ENCODE measurements around the gene PIEZO2. TPM values are rescaled to one million over a fixed set of nuclear protein-coding genes. Genes with fewer than 3 reads are reported as not detected.

PIEZO2 gene
- total RNA-seq, 3 donors from 2014 or later (not counting 1 experiment from before 2014, with no cell fraction given) = not detected

DNA sequence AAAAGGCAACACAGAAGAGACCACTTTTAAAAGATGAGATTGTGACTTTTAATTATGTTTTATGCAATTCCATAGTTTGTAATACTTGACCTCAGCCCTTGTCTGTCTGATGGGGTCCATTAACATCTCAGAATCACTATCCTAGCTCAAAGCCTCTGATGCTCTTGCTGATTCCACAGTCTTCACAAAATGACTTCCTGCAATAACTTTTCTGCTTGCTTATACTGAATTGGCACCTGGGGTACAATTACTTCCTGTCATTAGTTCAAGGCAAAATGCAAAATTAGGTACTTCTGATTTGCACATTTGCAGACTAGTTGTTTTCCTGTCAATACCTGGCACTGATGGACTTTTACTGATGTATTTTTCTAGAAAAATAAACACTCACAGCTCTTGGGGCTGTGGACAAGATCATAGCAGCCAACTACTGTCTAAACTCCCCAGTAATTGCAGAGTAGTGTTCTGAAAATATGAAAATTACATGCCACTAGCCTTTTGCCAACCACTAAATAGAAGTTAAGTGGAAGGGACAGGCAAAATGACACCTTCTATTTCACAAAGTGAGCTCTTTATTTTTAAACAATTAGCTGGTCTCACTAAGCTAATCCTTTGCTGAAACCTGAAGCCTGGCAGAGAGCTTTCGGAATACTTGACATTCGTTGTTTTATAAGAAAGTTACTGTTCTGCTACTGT lies 129.1 kb downstream of the PIEZO2 start:
- no peak overlapping the region for H3K4me3 Mint-ChIP-seq
- TF ChIP-seq, protein P1, sequence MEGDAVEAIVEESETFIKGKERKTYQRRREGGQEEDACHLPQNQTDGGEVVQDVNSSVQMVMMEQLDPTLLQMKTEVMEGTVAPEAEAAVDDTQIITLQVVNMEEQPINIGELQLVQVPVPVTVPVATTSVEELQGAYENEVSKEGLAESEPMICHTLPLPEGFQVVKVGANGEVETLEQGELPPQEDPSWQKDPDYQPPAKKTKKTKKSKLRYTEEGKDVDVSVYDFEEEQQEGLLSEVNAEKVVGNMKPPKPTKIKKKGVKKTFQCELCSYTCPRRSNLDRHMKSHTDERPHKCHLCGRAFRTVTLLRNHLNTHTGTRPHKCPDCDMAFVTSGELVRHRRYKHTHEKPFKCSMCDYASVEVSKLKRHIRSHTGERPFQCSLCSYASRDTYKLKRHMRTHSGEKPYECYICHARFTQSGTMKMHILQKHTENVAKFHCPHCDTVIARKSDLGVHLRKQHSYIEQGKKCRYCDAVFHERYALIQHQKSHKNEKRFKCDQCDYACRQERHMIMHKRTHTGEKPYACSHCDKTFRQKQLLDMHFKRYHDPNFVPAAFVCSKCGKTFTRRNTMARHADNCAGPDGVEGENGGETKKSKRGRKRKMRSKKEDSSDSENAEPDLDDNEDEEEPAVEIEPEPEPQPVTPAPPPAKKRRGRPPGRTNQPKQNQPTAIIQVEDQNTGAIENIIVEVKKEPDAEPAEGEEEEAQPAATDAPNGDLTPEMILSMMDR (IDR thresholded peaks at IDR 0.05) = no peak
- H3K27ac Mint-ChIP-seq = no peak overlapping the region
- intact Hi-C loops (cut with micrococcal nuclease) = no loop called here
- H3K27me3 ChIP-seq (ENCODE audit: control insufficient read depth, insufficient read depth, low read length) = no peaks in the 10 kb centered on the region
- H3K9me3 Mint-ChIP-seq = no peaks in the 10 kb centered on the region
- H3K4me1 Mint-ChIP-seq = no peaks in the 10 kb centered on the region
- 100% methylated on average over 2 of the region's 2 CpGs for WGBS (ENCODE audit: insufficient coverage)
- ATAC-seq (no peak), DNase-seq (no peak)
- H3K4me3 ChIP-seq (ENCODE audit: low read length) = no peak overlapping the region
- H3K36me3 Mint-ChIP-seq = no peaks in the 10 kb centered on the region
- no peak overlapping the region for H3K27ac ChIP-seq (ENCODE audit: low read length)
- H3K27me3 Mint-ChIP-seq (ENCODE audit: low read depth in 2 of 2) = no peaks in the 10 kb centered on the region
- H3K36me3 ChIP-seq (ENCODE audit: control insufficient read depth, insufficient read depth, low read length) = no peaks in the 10 kb centered on the region
- H3K4me1 ChIP-seq (ENCODE audit: control insufficient read depth, insufficient read depth, low read length) = no peaks in the 10 kb centered on the region
- H3K9me3 ChIP-seq (ENCODE audit: control insufficient read depth, insufficient read depth, low read length) = no peaks in the 10 kb centered on the region

DNA sequence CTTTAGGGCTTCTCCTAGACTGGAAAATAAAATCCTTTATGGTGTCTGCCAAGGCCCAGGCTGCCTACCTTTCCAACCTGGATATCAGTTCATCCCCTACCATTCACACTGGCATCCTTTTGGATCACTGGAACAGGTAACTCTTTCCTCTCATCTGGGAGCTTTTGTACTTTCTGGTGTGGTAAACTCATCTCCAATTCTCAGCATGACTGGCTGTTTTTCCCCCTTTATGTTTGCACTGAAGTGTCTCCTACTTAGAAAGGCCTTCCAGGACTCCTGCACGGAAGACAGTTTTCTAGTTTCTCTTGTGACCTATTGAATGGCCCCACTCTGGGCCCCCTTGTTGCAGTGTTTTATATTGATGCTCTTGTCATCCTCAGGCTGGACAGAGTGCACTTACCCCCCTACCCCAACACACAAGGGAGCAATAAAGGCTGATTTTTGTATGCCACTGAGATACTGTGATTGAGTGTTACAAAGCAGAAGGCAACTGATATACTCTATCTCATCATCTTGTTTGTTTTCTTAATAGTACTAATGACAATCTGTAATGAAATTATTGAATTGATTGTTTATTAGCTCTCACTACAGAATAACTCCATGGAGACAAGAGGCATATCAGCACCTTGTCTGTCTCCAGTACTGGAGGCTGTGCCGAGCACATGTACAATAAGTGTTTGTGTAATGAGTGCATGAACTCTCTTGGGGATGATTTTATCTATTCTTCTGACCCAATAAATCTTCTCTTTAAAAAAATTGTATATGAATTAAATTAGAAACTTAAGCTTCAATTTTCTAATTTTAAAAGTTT lies 129.9 kb downstream of the PIEZO2 start:
- H3K9me3 ChIP-seq (ENCODE audit: control insufficient read depth, insufficient read depth, low read length) = no peaks in the 10 kb centered on the region
- no peak overlapping the region for H3K27ac ChIP-seq (ENCODE audit: low read length)
- no peak for DNase-seq
- no peaks in the 10 kb centered on the region for H3K36me3 Mint-ChIP-seq
- 90% methylated on average over 1 of the region's 2 CpGs for WGBS (ENCODE audit: insufficient coverage)
- no peaks in the 10 kb centered on the region for H3K27me3 Mint-ChIP-seq (ENCODE audit: low read depth in 2 of 2)
- H3K4me3 ChIP-seq (ENCODE audit: low read length) = no peak overlapping the region
- TF ChIP-seq, protein P1 (IDR thresholded peaks at IDR 0.05) = no peak
- H3K4me1 Mint-ChIP-seq = no peaks in the 10 kb centered on the region
- no peak overlapping the region for H3K27ac Mint-ChIP-seq
- H3K27me3 ChIP-seq (ENCODE audit: control insufficient read depth, insufficient read depth, low read length) = no peaks in the 10 kb centered on the region
- no peak for ATAC-seq
- no peaks in the 10 kb centered on the region for H3K9me3 Mint-ChIP-seq
- no peaks in the 10 kb centered on the region for H3K36me3 ChIP-seq (ENCODE audit: control insufficient read depth, insufficient read depth, low read length)
- H3K4me3 Mint-ChIP-seq = no peak overlapping the region
- no peaks in the 10 kb centered on the region for H3K4me1 ChIP-seq (ENCODE audit: control insufficient read depth, insufficient read depth, low read length)
- intact Hi-C loops (cut with micrococcal nuclease) = no loop called here

DNA sequence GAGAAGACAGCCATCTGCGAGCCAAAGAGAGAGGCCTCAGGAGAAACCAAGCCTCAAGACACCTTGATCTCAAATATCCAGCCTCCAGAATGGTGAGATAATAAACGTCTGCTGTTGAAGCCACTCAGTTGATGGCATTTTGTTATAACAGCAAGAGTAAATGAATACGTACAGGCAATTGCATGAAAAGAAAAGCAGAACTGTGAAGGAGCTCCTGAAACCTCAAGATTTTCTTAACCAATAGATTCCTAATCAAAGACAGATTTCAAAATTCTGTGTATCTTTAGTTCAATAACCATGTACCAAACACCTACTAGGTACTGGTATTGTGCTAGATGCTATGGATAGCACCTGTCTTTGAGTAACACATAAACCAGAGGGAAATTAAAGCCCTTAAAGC lies 139.5 kb downstream of the PIEZO2 start:
- no peak for DNase-seq
- H3K9me3 Mint-ChIP-seq = no peaks in the 10 kb centered on the region
- no peak overlapping the region for H3K27ac Mint-ChIP-seq

More for the DNA sequence above, 139.5 kb downstream of the PIEZO2 start:
- TF ChIP-seq, protein P1 (IDR thresholded peaks at IDR 0.05) = no peak
- H3K36me3 ChIP-seq (ENCODE audit: control insufficient read depth, insufficient read depth, low read length) = no peaks in the 10 kb centered on the region
- H3K27me3 Mint-ChIP-seq (ENCODE audit: low read depth in 2 of 2) = no peaks in the 10 kb centered on the region
- ATAC-seq = no peak
- H3K27me3 ChIP-seq (ENCODE audit: control insufficient read depth, insufficient read depth, low read length) = no peaks in the 10 kb centered on the region
- intact Hi-C loops (cut with micrococcal nuclease) = no loop called here
- no peaks in the 10 kb centered on the region for H3K4me1 ChIP-seq (ENCODE audit: control insufficient read depth, insufficient read depth, low read length)
- WGBS (ENCODE audit: insufficient coverage) = 77% methylated on average over 3 of the region's 3 CpGs
- H3K9me3 ChIP-seq (ENCODE audit: control insufficient read depth, insufficient read depth, low read length) = no peaks in the 10 kb centered on the region
- no peak overlapping the region for H3K4me3 Mint-ChIP-seq
- no peaks in the 10 kb centered on the region for H3K36me3 Mint-ChIP-seq
- H3K4me1 Mint-ChIP-seq = no peaks in the 10 kb centered on the region
- no peak overlapping the region for H3K27ac ChIP-seq (ENCODE audit: low read length)
- H3K4me3 ChIP-seq (ENCODE audit: low read length) = no peak overlapping the region
